DND-41 (cell line): ENCODE measurements around the gene MEX3C.

Experiments
- CTCF ChIP-seq: IDR thresholded peaks from 2 replicates; pipeline ENCODE4 v1.5.1; 2012; ENCODE audit warnings: borderline replicate concordance, low read length, moderate library complexity, mild to moderate bottlenecking; ENCODE audit not compliant: poor library complexity, severe bottlenecking; ENCODE audit errors: extremely low read depth
- EZH2 ChIP-seq: IDR thresholded peaks from 3 replicates; pipeline ENCODE4 v1.6.1; 2012; ENCODE audit warnings: borderline replicate concordance, low read depth, mild to moderate bottlenecking, moderate library complexity, low read length, inconsistent platforms; ENCODE audit not compliant: severe bottlenecking

GRCh38 chr18:51138936-51139335 is 58.5 kb downstream of the MEX3C start:
- TF ChIP-seq CTCF, result no peak
- no peak for TF ChIP-seq EZH2
